Measurements from ENCODE around the gene MON1A.

The MON1A gene

DNA sequence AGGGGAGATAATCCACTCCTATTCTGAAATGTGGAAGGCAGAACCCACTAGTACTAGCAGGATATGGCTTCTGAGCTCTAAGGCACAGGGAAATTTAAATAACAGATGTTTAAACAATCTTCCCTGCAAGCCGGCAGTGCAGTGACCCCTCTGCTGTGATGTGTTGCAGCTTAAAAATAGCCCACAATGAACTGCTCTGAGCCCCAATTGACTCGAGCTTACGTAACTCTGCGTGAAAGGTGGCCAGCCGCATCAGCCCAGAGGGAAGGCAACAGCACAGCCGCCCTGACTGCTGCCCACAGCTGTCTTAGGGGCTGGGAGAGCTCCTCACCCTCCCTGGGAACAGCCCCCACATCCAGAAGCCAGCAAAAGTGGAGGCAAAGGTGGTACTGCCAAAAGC is 47.4 kb downstream of the MON1A start:
- H3K9me3 ChIP-seq (ENCODE audit: insufficient read depth, low read depth, low read length) = no peaks in the 10 kb centered on the region
- no peak overlapping the region for H2BK12ac ChIP-seq (ENCODE audit: low read length)
- no peak overlapping the region for H2BK5ac ChIP-seq (ENCODE audit: low read depth, low read length, poor library complexity)
- H3K79me2 ChIP-seq (ENCODE audit: control insufficient read depth, insufficient read depth, low read length, poor library complexity) = no peaks in the 10 kb centered on the region
- H3K27ac ChIP-seq (ENCODE audit: low read depth, low read length) = no peak overlapping the region
- whole genome bisulfite sequencing (ENCODE audit: extremely low coverage, insufficient coverage, insufficient read length) = no CpG with 5 or more reads among the region's 6 CpGs
- no peaks in the 10 kb centered on the region for H3K4me1 ChIP-seq (ENCODE audit: control insufficient read depth in 1 of 2, insufficient read depth in 2 of 2, low read length in 2 of 2)
- no peak overlapping the region for H2AFZ ChIP-seq (ENCODE audit: insufficient read depth, low read length, poor library complexity)
- no peak overlapping the region for H3K4me3 ChIP-seq (ENCODE audit: low read depth, low read length)
- no peak for DNase-seq
- H3K4ac ChIP-seq (ENCODE audit: low read depth, low read length) = no peak overlapping the region
- no peak overlapping the region for H3K4me2 ChIP-seq (ENCODE audit: low read length)
- no peak overlapping the region for H4K91ac ChIP-seq (ENCODE audit: low read depth, low read length)
- no peaks in the 10 kb centered on the region for H3K36me3 ChIP-seq (ENCODE audit: control insufficient read depth in 1 of 2, insufficient read depth in 2 of 2, low read length in 2 of 2)
- no peak overlapping the region for H3K9ac ChIP-seq (ENCODE audit: low read length)
- H2BK120ac ChIP-seq (ENCODE audit: insufficient read depth, low read length, poor library complexity) = no peak overlapping the region
- H3K27me3 ChIP-seq (ENCODE audit: insufficient read depth, low read length) = no peaks in the 10 kb centered on the region
- H3K79me1 ChIP-seq (ENCODE audit: low read length) = no peaks in the 10 kb centered on the region
- no peak overlapping the region for H4K12ac ChIP-seq (ENCODE audit: low read depth, low read length)
- H2AK5ac ChIP-seq (ENCODE audit: low read length) = no peak overlapping the region
- H3K18ac ChIP-seq (ENCODE audit: low read length) = no peak overlapping the region
- H3K23ac ChIP-seq (ENCODE audit: low read length) = no peak overlapping the region
- H4K8ac ChIP-seq (ENCODE audit: low read depth, low read length) = no peak overlapping the region
- H3K14ac ChIP-seq (ENCODE audit: low read length) = no peak overlapping the region

DNA sequence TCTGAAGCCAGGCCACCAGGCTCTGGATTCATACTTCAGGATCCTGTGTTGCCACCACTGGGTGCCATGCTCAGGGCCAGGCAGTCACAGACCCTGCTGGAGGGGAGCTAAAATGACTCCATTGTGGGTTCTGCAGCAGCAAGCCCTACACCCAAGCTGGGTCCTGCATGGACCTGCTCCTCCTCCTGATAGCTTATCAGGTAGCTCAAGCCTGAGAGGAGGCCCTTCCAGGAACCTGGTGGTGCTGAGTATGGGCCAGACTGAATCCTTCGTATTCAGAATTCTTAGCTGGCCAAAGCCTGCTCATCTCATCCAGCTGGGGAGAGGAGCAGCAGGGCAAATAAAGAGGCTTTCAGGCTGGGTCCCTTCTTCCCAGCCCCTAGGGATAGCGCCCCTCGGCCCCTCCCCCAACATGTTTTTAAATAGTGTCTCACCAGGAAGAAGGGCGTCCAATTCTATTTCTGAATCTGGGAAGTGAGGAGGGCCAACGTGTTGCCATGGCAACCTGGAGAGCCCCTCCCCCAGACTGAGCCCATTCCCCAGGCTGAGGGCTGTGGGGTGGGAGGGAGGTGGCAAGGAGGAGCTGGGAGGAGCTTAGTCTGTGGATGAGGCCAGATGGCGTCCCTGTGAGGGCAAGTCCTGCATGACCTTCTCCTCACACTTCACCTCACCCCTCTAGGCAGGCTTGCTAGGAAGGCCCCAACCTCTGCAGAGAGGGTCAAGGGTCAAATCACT is 48.9 kb downstream of the MON1A start:
- H2BK5ac ChIP-seq (ENCODE audit: low read depth, low read length, poor library complexity) = no peak overlapping the region
- H4K91ac ChIP-seq (ENCODE audit: low read depth, low read length) = no peak overlapping the region
- H3K9ac ChIP-seq (ENCODE audit: low read length) = no peak overlapping the region
- H3K18ac ChIP-seq (ENCODE audit: low read length) = no peak overlapping the region
- no peak overlapping the region for H3K4me3 ChIP-seq (ENCODE audit: low read depth, low read length)
- DNase-seq = no peak
- no peak overlapping the region for H4K12ac ChIP-seq (ENCODE audit: low read depth, low read length)
- H2BK120ac ChIP-seq (ENCODE audit: insufficient read depth, low read length, poor library complexity) = no peak overlapping the region
- H3K79me1 ChIP-seq (ENCODE audit: low read length) = no peaks in the 10 kb centered on the region
- H3K4me2 ChIP-seq (ENCODE audit: low read length) = no peak overlapping the region
- WGBS (ENCODE audit: extremely low coverage, insufficient coverage, insufficient read length) = no CpG with 5 or more reads among the region's 6 CpGs
- H3K9me3 ChIP-seq (ENCODE audit: insufficient read depth, low read depth, low read length) = no peaks in the 10 kb centered on the region
- no peak overlapping the region for H2AFZ ChIP-seq (ENCODE audit: insufficient read depth, low read length, poor library complexity)
- H3K14ac ChIP-seq (ENCODE audit: low read length) = no peak overlapping the region
- no peak overlapping the region for H4K8ac ChIP-seq (ENCODE audit: low read depth, low read length)
- H2AK5ac ChIP-seq (ENCODE audit: low read length) = no peak overlapping the region
- H3K23ac ChIP-seq (ENCODE audit: low read length) = no peak overlapping the region
- no peaks in the 10 kb centered on the region for H3K27me3 ChIP-seq (ENCODE audit: insufficient read depth, low read length)
- no peak overlapping the region for H3K27ac ChIP-seq (ENCODE audit: low read depth, low read length)
- H3K4ac ChIP-seq (ENCODE audit: low read depth, low read length) = no peak overlapping the region
- no peak overlapping the region for H2BK12ac ChIP-seq (ENCODE audit: low read length)
- no peaks in the 10 kb centered on the region for H3K4me1 ChIP-seq (ENCODE audit: control insufficient read depth in 1 of 2, insufficient read depth in 2 of 2, low read length in 2 of 2)
- no peaks in the 10 kb centered on the region for H3K79me2 ChIP-seq (ENCODE audit: control insufficient read depth, insufficient read depth, low read length, poor library complexity)
- no peaks in the 10 kb centered on the region for H3K36me3 ChIP-seq (ENCODE audit: control insufficient read depth in 1 of 2, insufficient read depth in 2 of 2, low read length in 2 of 2)

DNA sequence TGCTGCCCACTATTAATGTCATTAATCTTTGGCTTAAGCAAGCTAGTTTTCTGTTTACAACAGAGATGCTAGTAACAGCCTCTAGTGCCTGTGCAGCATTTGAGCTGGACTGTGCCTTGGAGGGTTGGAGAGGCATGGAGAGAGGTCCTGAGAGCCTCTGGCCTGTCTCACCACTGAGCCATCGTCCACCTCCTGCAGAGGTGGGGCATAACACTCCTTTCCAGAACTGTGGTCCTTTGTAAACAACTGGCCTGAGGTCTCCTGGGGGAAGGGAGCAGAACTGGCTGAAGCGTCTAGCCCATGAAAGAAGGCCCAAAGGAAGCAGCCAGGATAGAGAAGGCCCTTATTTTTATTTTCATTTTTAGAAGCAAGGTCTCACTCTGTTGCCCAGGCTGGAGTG is 49.9 kb downstream of the MON1A start:
- Histone ChIP-seq H3K4ac (ENCODE audit: low read depth, low read length) (no peak overlapping the region), H3K14ac (ENCODE audit: low read length) (no peak overlapping the region), H3K9me3 (ENCODE audit: insufficient read depth, low read depth, low read length) (peaks cover 3% of the 10 kb centered on the region), H3K27me3 (ENCODE audit: insufficient read depth, low read length) (no peaks in the 10 kb centered on the region), H3K4me2 (ENCODE audit: low read length) (no peak overlapping the region), H3K36me3 (ENCODE audit: control insufficient read depth in 1 of 2, insufficient read depth in 2 of 2, low read length in 2 of 2) (no peaks in the 10 kb centered on the region), H3K9ac (ENCODE audit: low read length) (no peak overlapping the region), H2BK5ac (ENCODE audit: low read depth, low read length, poor library complexity) (no peak overlapping the region), H3K27ac (ENCODE audit: low read depth, low read length) (no peak overlapping the region), H3K79me1 (ENCODE audit: low read length) (no peaks in the 10 kb centered on the region), H2BK12ac (ENCODE audit: low read length) (no peak overlapping the region), H4K12ac (ENCODE audit: low read depth, low read length) (no peak overlapping the region), H2BK120ac (ENCODE audit: insufficient read depth, low read length, poor library complexity) (no peak overlapping the region), H3K18ac (ENCODE audit: low read length) (no peak overlapping the region), H3K79me2 (ENCODE audit: control insufficient read depth, insufficient read depth, low read length, poor library complexity) (no peaks in the 10 kb centered on the region), H4K8ac (ENCODE audit: low read depth, low read length) (no peak overlapping the region), H4K91ac (ENCODE audit: low read depth, low read length) (no peak overlapping the region), H3K23ac (ENCODE audit: low read length) (no peak overlapping the region), H2AFZ (ENCODE audit: insufficient read depth, low read length, poor library complexity) (no peak overlapping the region), H3K4me1 (ENCODE audit: control insufficient read depth in 1 of 2, insufficient read depth in 2 of 2, low read length in 2 of 2) (no peaks in the 10 kb centered on the region), H2AK5ac (ENCODE audit: low read length) (no peak overlapping the region), H3K4me3 (ENCODE audit: low read depth, low read length) (no peak overlapping the region)
- DNase-seq = no peak
- no CpG with 5 or more reads among the region's 2 CpGs for WGBS (ENCODE audit: extremely low coverage, insufficient coverage, insufficient read length)

DNA sequence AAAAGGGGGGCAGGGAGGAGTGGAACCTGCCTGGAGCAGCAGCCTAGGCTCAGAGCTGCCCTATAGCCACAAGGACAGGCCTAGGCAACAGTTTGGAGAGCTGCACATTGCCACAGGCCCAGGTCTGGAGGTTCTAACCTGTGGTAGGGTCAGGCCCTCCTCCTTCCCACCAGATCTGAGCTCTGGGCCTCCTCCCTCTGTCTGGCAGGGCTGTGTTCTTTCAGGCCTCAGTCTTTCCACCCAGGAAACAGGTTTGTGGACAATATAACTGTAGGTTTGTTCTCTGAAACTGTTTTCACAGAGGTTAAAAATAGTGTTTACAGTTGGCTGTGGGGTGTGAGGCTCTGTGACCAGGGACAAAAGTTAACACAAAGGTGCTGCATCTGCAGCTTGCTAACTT is 50.9 kb downstream of the MON1A start:
- Histone ChIP-seq H3K14ac (ENCODE audit: low read length) (no peak overlapping the region), H2BK5ac (ENCODE audit: low read depth, low read length, poor library complexity) (no peak overlapping the region), H2BK12ac (ENCODE audit: low read length) (no peak overlapping the region), H3K36me3 (ENCODE audit: control insufficient read depth in 1 of 2, insufficient read depth in 2 of 2, low read length in 2 of 2) (no peaks in the 10 kb centered on the region), H3K4me2 (ENCODE audit: low read length) (no peak overlapping the region), H3K9me3 (ENCODE audit: insufficient read depth, low read depth, low read length) (peaks cover 3% of the 10 kb centered on the region), H4K8ac (ENCODE audit: low read depth, low read length) (no peak overlapping the region), H3K18ac (ENCODE audit: low read length) (no peak overlapping the region), H2AFZ (ENCODE audit: insufficient read depth, low read length, poor library complexity) (no peak overlapping the region), H3K4me1 (ENCODE audit: control insufficient read depth in 1 of 2, insufficient read depth in 2 of 2, low read length in 2 of 2) (no peaks in the 10 kb centered on the region), H3K79me2 (ENCODE audit: control insufficient read depth, insufficient read depth, low read length, poor library complexity) (no peaks in the 10 kb centered on the region), H3K27me3 (ENCODE audit: insufficient read depth, low read length) (no peaks in the 10 kb centered on the region), H3K79me1 (ENCODE audit: low read length) (no peaks in the 10 kb centered on the region), H4K91ac (ENCODE audit: low read depth, low read length) (no peak overlapping the region), H3K4me3 (ENCODE audit: low read depth, low read length) (no peak overlapping the region), H4K12ac (ENCODE audit: low read depth, low read length) (no peak overlapping the region), H3K27ac (ENCODE audit: low read depth, low read length) (no peak overlapping the region), H2BK120ac (ENCODE audit: insufficient read depth, low read length, poor library complexity) (no peak overlapping the region), H3K9ac (ENCODE audit: low read length) (no peak overlapping the region), H3K4ac (ENCODE audit: low read depth, low read length) (no peak overlapping the region), H3K23ac (ENCODE audit: low read length) (no peak overlapping the region), H2AK5ac (ENCODE audit: low read length) (no peak overlapping the region)
- DNase-seq = no peak
